CD4-positive, alpha-beta memory T cell (primary cell): ENCODE data around the gene SGIP1. TPM values are rescaled to one million over a fixed set of nuclear protein-coding genes. Genes with fewer than 3 reads are reported as not detected.

Source experiments
- CTCF ChIA-PET: fragments of 350-600 bp; sonication (Branson Sonifier 250); formaldehyde crosslinking; loops from one replicate; lab custom pipeline; 2021; ENCODE audit warnings: inconsistent platforms; ENCODE audit not compliant: partially characterized antibody; lab: Charles Lee
- POLR2A ChIA-PET: fragments of 350-600 bp; sonication (Branson Sonifier 250); formaldehyde crosslinking; loops from one replicate; lab custom pipeline; 2021; ENCODE audit not compliant: partially characterized antibody; lab: Charles Lee
- DNase-seq, 5 donors: peaks; one replicate each; pipeline versions ENCODE4 v3.0.0 to v3.0.0-alpha.2; 2020 to 2022; ENCODE audit warnings: mixed read lengths in 1 of 5
- H3K27ac ChIP-seq: one replicate; pipeline ENCODE4 v1.7.0; 2013; ENCODE audit warnings: low read depth, low read length
- H3K27me3 ChIP-seq: 2 replicates; pipeline ENCODE4 v1.7.0; 2013; ENCODE audit warnings: mild to moderate bottlenecking, low read length, moderate library complexity; ENCODE audit not compliant: insufficient read depth
- H3K36me3 ChIP-seq: 2 replicates; pipeline ENCODE4 v1.7.0; 2013; ENCODE audit warnings: mild to moderate bottlenecking, low read length, moderate library complexity; ENCODE audit not compliant: insufficient read depth
- H3K4me1 ChIP-seq: 2 replicates; pipeline ENCODE4 v1.7.0; 2013; ENCODE audit warnings: mild to moderate bottlenecking, low read length, moderate library complexity; ENCODE audit not compliant: insufficient read depth
- H3K4me3 ChIP-seq, 2 donors: one replicate each; pipeline ENCODE4 v1.7.0; 2013; ENCODE audit warnings: low read length in 2 of 2, mild to moderate bottlenecking in 1 of 2
- H3K9me3 ChIP-seq, 2 donors: one replicate each; pipeline ENCODE4 v1.7.0; 2013; ENCODE audit warnings: low read length in 2 of 2, control low read depth in 1 of 2; ENCODE audit not compliant: control insufficient read depth in 1 of 2
- H3K27ac Mint-ChIP-seq, 7 donors: one replicate each; pipeline ENCODE4 v1.8.0; 2020 to 2021; ENCODE audit warnings: mixed read lengths in 7 of 7, mild to moderate bottlenecking in 6 of 7, inconsistent platforms in 3 of 7, moderate library complexity in 3 of 7
- H3K27me3 Mint-ChIP-seq, 2 donors: one replicate each; pipeline ENCODE4 v1.8.0; 2020 to 2021; ENCODE audit warnings: mixed read lengths in 2 of 2
- H3K36me3 Mint-ChIP-seq, 2 donors: one replicate each; pipeline ENCODE4 v1.8.0; 2020 to 2021; ENCODE audit warnings: mixed read lengths in 2 of 2, inconsistent platforms in 1 of 2, mild to moderate bottlenecking in 1 of 2
- H3K4me1 Mint-ChIP-seq, 4 donors: one replicate each; pipeline ENCODE4 v1.8.0; 2020 to 2021; ENCODE audit warnings: mixed read lengths in 4 of 4, mild to moderate bottlenecking in 1 of 4
- H3K4me3 Mint-ChIP-seq, 8 donors: one replicate each; pipeline ENCODE4 v1.8.0; 2020 to 2021; ENCODE audit warnings: mixed read lengths in 8 of 8, mild to moderate bottlenecking in 7 of 8, moderate library complexity in 6 of 8, inconsistent platforms in 3 of 8
- H3K9me3 Mint-ChIP-seq, 8 donors: one replicate each; pipeline ENCODE4 v1.8.0; 2020 to 2021; ENCODE audit warnings: mixed read lengths in 8 of 8, mild to moderate bottlenecking in 5 of 8, inconsistent platforms in 3 of 8, moderate library complexity in 1 of 8
- intact Hi-C: fragments of 100-400 bp; cut with micrococcal nuclease; formaldehyde crosslinking; loops from one replicate; pipeline ENCODE4 v1.15.1; 2023
- polyA plus RNA-seq, 2 donors: library from polyadenylated mRNA; unstranded; fragments of 300-500 nt; fragmentation: Illumina TruSeq; gene quantifications; one replicate each; pipeline ENCODE4 v1.2.3, GENCODE V29; 2021
- total RNA-seq, 2 experiments: library from RNA; stranded (reverse); gene quantifications; one replicate each; pipeline ENCODE4 v1.2.3, GENCODE V29; 2021

SGIP1 gene
- total and polyA plus RNA-seq, 4 experiments from 2014 or later: not detected

DNA sequence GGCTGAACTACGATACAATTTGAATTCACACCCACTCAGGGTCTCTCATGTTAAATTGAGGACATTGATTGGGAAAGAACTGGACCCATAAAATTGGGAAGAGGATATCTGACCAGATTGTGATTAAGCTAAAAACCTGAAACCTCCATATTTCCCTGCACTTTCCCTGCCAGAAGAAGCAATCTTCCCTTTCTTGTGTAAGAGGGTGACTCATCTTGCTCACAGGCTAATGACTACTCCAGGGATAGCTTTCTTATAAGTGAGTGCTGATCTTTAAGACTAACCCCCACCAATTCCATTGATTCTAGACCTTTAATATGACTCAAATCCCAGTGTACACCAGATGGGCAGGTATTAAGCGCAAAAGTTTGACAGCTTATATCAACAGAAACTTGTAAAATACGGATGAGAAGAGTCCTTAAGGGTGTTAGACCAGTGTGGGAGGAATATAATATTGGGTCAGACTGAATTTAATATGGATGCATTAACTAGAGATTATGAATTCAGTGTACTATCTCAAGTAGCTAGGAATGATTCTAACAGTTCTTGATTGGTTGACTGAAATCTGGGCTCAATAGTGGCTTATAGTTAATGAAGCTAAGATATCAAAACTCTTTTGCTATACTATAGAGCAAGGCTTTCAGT lies 12.1 kb upstream of the SGIP1 start:
- CTCF ChIA-PET: no interaction called here
- Histone ChIP-seq H3K9me3 (no peaks in the 10 kb centered on the region), H3K27me3 (no peaks in the 10 kb centered on the region), H3K4me3 (no peak overlapping the region), H3K27ac (no peak overlapping the region), H3K36me3 (no peaks in the 10 kb centered on the region), H3K4me1 (no peaks in the 10 kb centered on the region)
- no peaks in the 10 kb centered on the region for H3K9me3 Mint-ChIP-seq
- H3K27me3 Mint-ChIP-seq: peaks cover 0 to 5% of the 10 kb centered on the region in 2 donors
- no peaks in the 10 kb centered on the region for H3K4me1 Mint-ChIP-seq
- no peak overlapping the region for H3K27ac Mint-ChIP-seq
- H3K36me3 Mint-ChIP-seq: no peaks in the 10 kb centered on the region
- POLR2A ChIA-PET: no interaction called here
- intact Hi-C loops: no loop called here
- no peak overlapping the region for H3K4me3 Mint-ChIP-seq
- DNase-seq: no peak

DNA sequence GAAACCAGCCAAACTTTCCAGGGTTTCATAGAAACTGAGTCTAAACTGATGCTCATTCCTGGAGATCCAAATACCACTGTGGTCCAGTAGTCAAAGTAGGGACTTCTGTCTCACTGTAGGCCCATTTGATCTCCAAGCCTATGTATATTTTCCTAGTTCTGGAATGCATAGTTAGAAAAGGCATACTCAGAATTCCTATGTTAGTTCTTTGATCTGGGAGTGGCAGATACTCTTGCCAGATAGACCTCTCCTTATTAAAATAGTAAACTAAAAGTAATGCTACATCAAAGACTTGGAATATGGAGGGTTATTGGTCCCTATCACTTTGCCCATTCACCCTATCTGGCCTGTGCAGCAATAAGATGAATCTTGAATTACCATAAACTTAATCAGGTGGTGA lies 10.4 kb upstream of the SGIP1 start:
- no peak for DNase-seq
- no peak overlapping the region for H3K27ac ChIP-seq
- H3K9me3 Mint-ChIP-seq: no peaks in the 10 kb centered on the region
- intact Hi-C loops: no loop called here
- ChIA-PET CTCF (no interaction called here), POLR2A (no interaction called here)
- no peaks in the 10 kb centered on the region for H3K9me3 ChIP-seq
- no peaks in the 10 kb centered on the region for H3K27me3 ChIP-seq
- no peak overlapping the region for H3K4me3 ChIP-seq
- no peak overlapping the region for H3K27ac Mint-ChIP-seq
- no peaks in the 10 kb centered on the region for H3K4me1 Mint-ChIP-seq
- no peaks in the 10 kb centered on the region for H3K36me3 Mint-ChIP-seq
- H3K36me3 ChIP-seq: no peaks in the 10 kb centered on the region
- H3K27me3 Mint-ChIP-seq: peaks cover 0 to 5% of the 10 kb centered on the region in 2 donors
- no peak overlapping the region for H3K4me3 Mint-ChIP-seq
- H3K4me1 ChIP-seq: no peaks in the 10 kb centered on the region

DNA sequence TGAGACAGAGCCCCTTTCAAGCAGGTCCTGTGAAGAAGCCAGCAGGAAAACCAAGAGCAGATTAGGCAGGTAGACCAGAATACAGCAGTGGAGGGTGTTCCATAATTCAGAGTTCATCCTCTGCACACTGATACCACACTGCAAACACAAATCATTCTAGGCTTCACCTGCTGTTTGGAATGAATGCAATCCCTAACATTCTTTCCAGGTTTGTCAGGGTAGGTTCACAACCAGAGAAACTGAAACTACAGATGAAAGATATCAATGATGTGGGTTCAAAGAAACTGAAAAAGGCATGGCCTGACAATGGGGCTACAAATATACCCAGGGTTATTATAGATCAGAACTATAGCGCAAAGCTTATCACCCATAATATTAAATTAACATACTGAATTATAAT lies 8.9 kb upstream of the SGIP1 start:
- intact Hi-C loops: no loop called here
- peaks cover 0 to 3% (median 0%) of the 10 kb centered on the region in 8 donors for H3K9me3 Mint-ChIP-seq
- CTCF ChIA-PET: no interaction called here
- no peak for DNase-seq
- Histone ChIP-seq H3K36me3 (no peaks in the 10 kb centered on the region), H3K4me1 (no peaks in the 10 kb centered on the region), H3K27me3 (no peaks in the 10 kb centered on the region), H3K27ac (no peak overlapping the region), H3K9me3 (no peaks in the 10 kb centered on the region), H3K4me3 (no peak overlapping the region)
- no peaks in the 10 kb centered on the region for H3K36me3 Mint-ChIP-seq
- H3K27ac Mint-ChIP-seq: no peak overlapping the region
- H3K4me3 Mint-ChIP-seq: no peak overlapping the region
- H3K27me3 Mint-ChIP-seq: peaks cover 9 to 12% of the 10 kb centered on the region in 2 donors
- POLR2A ChIA-PET: no interaction called here
- H3K4me1 Mint-ChIP-seq: no peaks in the 10 kb centered on the region

DNA sequence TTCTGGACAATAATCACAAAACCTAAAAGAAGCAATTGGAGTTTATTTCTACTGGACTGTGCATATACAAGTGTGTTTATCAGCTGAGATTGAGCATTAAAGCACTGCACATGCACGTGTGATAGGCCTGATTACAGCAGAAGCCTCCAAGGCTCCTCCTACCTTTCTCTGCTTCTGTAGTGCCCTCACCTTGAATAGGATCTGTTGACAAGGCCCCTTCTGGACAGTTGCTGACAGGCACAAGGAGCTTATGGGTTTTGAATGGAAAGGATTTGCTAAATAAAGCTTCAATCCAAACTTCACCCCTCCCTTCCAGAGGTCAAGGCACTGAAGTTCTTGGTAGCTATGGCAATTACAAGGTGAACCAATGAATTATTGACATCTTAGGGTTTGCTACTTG lies 7.9 kb upstream of the SGIP1 start:
- Mint-ChIP-seq H3K9me3 (peaks cover 0 to 3% (median 0%) of the 10 kb centered on the region in 8 donors), H3K4me1 (no peaks in the 10 kb centered on the region), H3K4me3 (no peak overlapping the region), H3K27me3 (peaks cover 12 to 13% of the 10 kb centered on the region in 2 donors), H3K27ac (no peak overlapping the region), H3K36me3 (no peaks in the 10 kb centered on the region)
- Histone ChIP-seq H3K4me1 (no peaks in the 10 kb centered on the region), H3K9me3 (no peaks in the 10 kb centered on the region), H3K27ac (no peak overlapping the region), H3K27me3 (no peaks in the 10 kb centered on the region), H3K4me3 (no peak overlapping the region), H3K36me3 (no peaks in the 10 kb centered on the region)
- POLR2A ChIA-PET: no interaction called here
- intact Hi-C loops: no loop called here
- CTCF ChIA-PET: no interaction called here
- no peak for DNase-seq

DNA sequence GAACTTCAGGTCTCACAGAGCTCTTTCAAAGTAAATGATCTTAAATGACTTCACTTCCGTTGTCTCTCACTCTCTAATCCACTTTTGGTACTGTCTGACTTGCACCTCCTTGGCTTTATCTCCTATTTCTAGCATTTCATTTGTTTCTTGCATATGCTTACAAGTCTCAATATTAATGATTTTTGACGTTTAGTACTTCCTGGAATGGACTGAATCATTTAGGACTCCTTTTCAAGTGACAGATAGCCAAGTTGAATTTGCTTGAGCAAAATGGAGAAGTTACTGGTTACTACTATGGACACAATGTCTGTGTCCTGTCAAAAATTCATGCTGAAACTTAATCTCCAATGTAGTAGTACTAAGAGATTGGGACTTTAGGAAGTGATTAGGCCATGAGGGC lies 7.0 kb upstream of the SGIP1 start:
- Mint-ChIP-seq H3K27me3 (peaks cover 16 to 19% of the 10 kb centered on the region in 2 donors), H3K27ac (no peak overlapping the region), H3K4me1 (no peaks in the 10 kb centered on the region), H3K4me3 (no peak overlapping the region), H3K9me3 (peaks cover 0 to 3% (median 0%) of the 10 kb centered on the region in 8 donors), H3K36me3 (no peaks in the 10 kb centered on the region)
- no peak overlapping the region for H3K4me3 ChIP-seq
- ChIA-PET POLR2A (no interaction called here), CTCF (no interaction called here)
- H3K36me3 ChIP-seq: no peaks in the 10 kb centered on the region
- H3K9me3 ChIP-seq: no peaks in the 10 kb centered on the region
- no peaks in the 10 kb centered on the region for H3K4me1 ChIP-seq
- no peak for DNase-seq
- no peak overlapping the region for H3K27ac ChIP-seq
- H3K27me3 ChIP-seq: no peaks in the 10 kb centered on the region
- intact Hi-C loops: no loop called here

DNA sequence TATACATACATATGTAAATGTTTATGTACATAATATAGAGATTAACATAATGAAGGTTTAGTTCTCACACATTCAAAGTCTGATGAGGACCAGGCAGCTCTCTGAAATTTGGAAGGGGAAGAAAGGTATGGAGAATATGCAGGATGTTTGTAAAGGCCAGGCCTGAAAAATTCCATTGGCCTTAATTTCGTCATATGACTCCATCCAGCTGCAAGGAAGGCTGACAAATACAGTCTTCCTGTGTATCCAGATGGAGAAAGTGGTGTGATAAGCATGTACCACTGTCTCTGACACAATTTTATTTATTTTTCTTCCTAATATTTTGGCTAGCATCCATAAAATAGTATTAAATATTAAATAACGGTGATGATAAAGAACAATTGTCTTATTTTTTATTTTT lies 6.3 kb upstream of the SGIP1 start:
- Histone ChIP-seq H3K4me1 (no peaks in the 10 kb centered on the region), H3K9me3 (no peaks in the 10 kb centered on the region), H3K4me3 (no peak overlapping the region), H3K27ac (no peak overlapping the region), H3K27me3 (no peaks in the 10 kb centered on the region), H3K36me3 (no peaks in the 10 kb centered on the region)
- no peak overlapping the region for H3K27ac Mint-ChIP-seq
- intact Hi-C loops: no loop called here
- peaks cover 21 to 24% of the 10 kb centered on the region in 2 donors for H3K27me3 Mint-ChIP-seq
- H3K36me3 Mint-ChIP-seq: no peaks in the 10 kb centered on the region
- DNase-seq: no peak
- no peak overlapping the region for H3K4me3 Mint-ChIP-seq
- peaks cover 0 to 3% (median 0%) of the 10 kb centered on the region in 8 donors for H3K9me3 Mint-ChIP-seq
- CTCF ChIA-PET: no interaction called here
- POLR2A ChIA-PET: no interaction called here
- H3K4me1 Mint-ChIP-seq: peaks cover 0 to 4% (median 2%) of the 10 kb centered on the region in 4 donors

DNA sequence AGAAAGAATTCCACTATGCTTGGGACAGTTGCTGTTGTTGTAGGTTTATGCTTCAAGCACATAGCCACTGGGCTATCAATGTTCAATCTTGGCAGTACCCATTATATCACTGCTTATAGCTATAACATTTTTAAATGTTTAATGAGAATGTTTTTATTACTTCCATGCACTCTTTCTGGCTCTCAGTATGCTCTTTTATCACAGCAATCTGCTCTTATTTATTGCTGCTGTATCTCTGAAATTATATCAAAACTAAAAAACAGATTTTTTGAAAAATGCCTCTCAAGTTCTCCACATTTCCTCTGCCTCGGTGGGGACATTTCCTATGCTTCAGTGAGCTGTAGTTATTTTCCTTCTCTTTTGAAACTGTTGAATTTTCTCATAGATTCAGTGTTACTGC lies 5.4 kb upstream of the SGIP1 start:
- Histone ChIP-seq H3K27ac (no peak overlapping the region), H3K36me3 (no peaks in the 10 kb centered on the region), H3K4me1 (peaks cover 5% of the 10 kb centered on the region), H3K27me3 (no peaks in the 10 kb centered on the region), H3K9me3 (no peaks in the 10 kb centered on the region), H3K4me3 (no peak overlapping the region)
- CTCF ChIA-PET: interaction anchor here (1.2 kb wide), 1 partner anchor 17 kb away, joined by 4 read pairs; no protein-coding TSS in a partner anchor
- POLR2A ChIA-PET: no interaction called here
- Mint-ChIP-seq H3K4me3 (no peak overlapping the region), H3K36me3 (no peaks in the 10 kb centered on the region), H3K4me1 (peaks cover 3 to 11% (median 7%) of the 10 kb centered on the region in 4 donors), H3K9me3 (peaks cover 0 to 3% (median 0%) of the 10 kb centered on the region in 8 donors), H3K27me3 (peaks cover 27 to 28% of the 10 kb centered on the region in 2 donors), H3K27ac (no peak overlapping the region)
- DNase-seq: no peak
- intact Hi-C loops: no loop called here
